ENCODE measurements around the gene SPTSSA. TPM values are rescaled to one million over a fixed set of nuclear protein-coding genes. Genes with fewer than 3 reads are reported as not detected.
"Not testable (repeated sequence)": the region's sequence is repeated elsewhere in the genome, so short reads cannot be mapped to it uniquely, and the experiment has no call there.

Gene SPTSSA, protein sequence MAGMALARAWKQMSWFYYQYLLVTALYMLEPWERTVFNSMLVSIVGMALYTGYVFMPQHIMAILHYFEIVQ
- total RNA-seq (2014; rRNA removed), result 10.7 and 14.6 TPM in 2 replicates
- polyA plus RNA-seq (2012), result 12.1 TPM

GRCh38 chr14:34462132-34462893 is at the start of gene SPTSSA:
TSS of gene SPTSSA (minus strand) at chr14:34462240. CDS start at chr14:34462207, 33 bp downstream.
- peak; percentile 88 for DNase-seq (ENCODE audit: low read depth)

GRCh38 chr14:34507884-34508283 is 45.8 kb upstream of the SPTSSA start:
- no peak for DNase-seq (ENCODE audit: low read depth)

- no peak for DNase-seq (ENCODE audit: low read depth)
Measured at GRCh38 chr14:34507459-34507858, 45.4 kb upstream of the SPTSSA start.

GRCh38 chr14:34505124-34505491 is 43.1 kb upstream of the SPTSSA start:
- not testable (repeated sequence) for DNase-seq (ENCODE audit: low read depth)

- not testable (repeated sequence) for DNase-seq (ENCODE audit: low read depth)
Measured at GRCh38 chr14:34504027-34504426, 42.0 kb upstream of the SPTSSA start.

DNA sequence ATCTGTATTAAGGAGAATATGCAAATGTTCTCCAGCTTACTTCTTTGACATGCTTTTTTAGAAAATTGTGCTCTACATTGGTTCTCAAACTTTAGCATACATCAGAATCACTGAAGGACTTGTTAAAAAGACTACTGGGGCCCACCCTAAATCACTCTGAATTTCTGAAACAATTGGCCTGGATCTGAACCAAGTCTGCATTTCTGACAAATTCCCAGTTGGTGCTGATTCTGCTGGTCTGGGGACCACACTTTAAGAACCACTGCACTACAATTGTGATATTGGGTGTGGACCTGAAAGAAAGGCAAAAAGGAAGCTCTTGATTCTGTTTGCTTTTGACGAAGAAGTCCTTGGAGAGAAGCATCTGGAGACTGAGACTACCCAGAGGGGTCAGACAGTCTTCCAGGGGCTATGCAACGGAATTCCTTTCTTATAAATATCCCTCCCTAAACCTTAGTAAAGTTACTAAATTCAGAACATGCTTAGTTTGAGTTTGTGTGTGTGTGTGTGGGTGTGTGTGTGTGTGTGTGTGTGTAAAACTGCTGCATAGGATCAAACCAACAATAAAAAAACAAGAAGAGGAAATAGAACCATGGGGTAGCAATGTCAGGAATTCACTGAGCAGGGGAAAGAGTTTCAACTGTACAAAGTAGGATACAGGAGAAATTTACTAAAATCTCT is 40.6 kb upstream of the SPTSSA start:
- no peak for DNase-seq (ENCODE audit: low read depth)

GRCh38 chr14:34502001-34502400 is 40.0 kb upstream of the SPTSSA start:
- DNase-seq (ENCODE audit: low read depth), result no peak

DNA sequence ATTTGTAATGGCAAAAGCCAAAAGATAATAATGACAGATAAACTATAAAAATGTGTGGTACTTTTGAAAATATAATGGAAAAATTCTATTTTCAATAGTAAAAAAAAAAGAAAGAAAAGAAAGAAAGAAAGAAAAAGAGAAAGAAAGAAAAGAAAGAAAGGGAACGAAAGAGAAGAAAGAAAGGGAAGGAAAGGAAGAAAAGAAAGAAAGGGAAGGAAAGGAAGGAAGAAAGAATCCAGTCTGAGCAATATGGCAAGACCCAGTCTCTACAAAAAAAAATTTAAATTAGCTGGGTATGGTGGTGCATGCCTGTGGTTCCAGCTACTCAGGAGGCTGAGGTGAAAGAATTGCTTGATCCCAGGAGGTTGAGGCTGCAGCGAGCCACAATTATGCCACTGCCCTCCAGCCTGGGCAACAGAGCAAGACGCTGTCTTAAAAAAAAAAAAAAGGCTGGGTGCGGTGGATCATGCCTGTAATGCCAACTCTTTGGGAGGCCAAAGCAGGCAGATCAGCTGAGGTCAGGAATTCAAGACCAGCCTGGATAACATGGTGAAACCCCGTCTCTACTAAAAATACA is 39.1 kb upstream of the SPTSSA start:
- no peak for DNase-seq (ENCODE audit: low read depth)

DNA sequence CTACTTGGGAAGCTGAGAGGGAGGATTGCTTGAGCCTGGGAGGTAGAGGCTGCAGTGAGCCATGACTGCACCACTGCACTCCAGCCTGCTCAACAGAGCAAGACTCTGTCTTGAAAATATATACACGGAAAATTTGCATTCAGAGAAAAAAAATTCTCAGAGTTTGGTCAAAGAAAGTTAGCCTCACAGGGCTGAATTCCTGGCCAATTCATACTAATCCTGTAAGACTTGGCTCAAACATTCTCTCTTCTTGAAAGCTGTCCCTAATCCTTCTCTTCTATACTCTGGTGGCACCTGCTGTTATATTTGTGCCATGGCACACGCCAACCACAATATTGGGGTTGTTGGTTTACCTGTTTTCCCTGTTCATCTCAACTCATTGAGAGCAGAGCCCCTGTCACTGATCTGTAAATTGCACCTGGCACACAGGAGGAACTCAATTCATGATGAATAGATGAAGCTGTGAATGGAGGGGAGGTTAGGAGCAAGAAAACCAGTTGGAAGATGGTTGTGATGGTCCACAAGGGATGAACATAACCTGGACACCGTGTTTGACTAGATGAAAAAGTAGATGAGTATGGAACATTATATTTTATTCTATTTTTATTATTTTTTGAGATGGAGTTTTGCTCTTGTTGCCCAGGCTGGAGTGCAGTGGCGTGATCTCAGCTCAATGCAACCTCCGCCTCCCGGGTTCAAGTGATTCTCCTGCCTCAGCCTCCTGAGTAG is 36.8 kb upstream of the SPTSSA start:
- DNase-seq (ENCODE audit: low read depth), result peak; percentile 33

GRCh38 chr14:34496679-34497513 is 34.9 kb upstream of the SPTSSA start:
- peak; percentile 99 for DNase-seq (ENCODE audit: low read depth)

DNA sequence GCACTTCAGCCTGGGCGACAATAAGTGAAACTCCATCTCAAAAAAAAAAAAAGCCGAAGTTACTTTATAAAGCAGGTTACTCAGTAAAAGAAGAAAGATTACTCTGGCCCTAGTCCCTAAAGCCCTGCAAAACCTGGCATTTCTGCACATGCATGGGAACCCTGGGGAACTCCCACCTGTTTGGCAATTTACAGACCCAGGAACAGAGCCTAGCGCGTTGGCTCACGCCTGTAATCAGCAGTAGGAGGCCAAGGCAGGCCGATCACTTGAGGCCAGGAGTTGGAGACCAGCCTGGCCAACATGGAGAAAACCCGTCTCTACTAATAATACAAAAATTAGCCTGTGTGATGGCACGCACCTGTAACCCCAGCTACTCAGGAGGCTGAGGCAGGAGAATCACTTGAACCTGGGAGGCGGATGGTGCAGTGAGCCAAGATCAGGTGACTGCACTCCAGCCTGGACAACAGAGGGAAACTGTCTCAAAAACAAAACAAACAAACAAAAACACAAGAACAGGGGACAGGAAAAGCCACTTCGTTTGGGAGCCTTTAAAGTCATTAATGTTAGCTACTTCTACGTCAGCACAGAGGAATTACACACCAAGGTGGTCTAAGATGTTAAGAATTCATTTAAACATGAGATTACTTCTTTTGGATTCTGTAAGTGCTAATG is 34.1 kb upstream of the SPTSSA start:
- DNase-seq (ENCODE audit: low read depth), result no peak

DNA sequence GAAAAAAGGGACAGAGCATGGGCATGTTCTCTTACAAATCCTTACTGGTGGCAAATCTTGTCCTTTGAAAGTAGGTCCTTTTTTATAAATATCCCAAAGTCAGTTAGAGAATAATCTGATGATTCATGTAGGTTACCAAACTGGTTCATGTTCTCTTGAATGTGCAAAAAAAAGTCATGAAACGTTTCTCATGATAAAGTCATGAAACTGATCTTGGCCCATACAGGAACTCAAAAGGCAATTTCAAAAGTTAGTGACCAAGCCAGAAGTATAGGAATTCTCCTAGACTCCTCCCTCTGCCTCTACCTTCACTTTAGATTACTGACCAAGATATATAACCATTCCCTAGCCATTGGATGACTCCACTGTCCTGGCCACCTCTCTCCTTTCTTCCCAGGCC is 27.3 kb upstream of the SPTSSA start:
- DNase-seq (ENCODE audit: low read depth), result peak; percentile 25

DNA sequence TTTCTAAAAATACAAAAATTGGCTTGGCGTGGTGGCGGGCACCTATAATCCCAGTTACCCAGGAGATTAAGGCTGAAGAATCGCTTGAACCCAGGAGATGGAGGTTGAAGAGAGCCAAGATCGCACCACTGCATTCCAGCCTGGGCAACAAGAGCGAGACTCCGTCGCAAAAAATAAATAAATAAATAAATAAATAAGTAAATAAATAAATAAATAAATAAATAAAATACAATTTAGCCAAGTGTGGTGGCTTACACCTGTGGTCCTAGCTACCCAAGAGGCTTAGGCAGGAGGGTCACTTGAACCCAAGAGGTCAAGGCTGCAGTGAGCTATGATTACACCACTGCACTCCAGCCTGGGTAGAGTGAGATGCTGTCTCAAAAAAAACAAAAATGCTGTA is 26.5 kb upstream of the SPTSSA start:
- no peak for DNase-seq (ENCODE audit: low read depth)

- no peak for DNase-seq (ENCODE audit: low read depth)
Measured at GRCh38 chr14:34484726-34485125, 22.7 kb upstream of the SPTSSA start.

DNA sequence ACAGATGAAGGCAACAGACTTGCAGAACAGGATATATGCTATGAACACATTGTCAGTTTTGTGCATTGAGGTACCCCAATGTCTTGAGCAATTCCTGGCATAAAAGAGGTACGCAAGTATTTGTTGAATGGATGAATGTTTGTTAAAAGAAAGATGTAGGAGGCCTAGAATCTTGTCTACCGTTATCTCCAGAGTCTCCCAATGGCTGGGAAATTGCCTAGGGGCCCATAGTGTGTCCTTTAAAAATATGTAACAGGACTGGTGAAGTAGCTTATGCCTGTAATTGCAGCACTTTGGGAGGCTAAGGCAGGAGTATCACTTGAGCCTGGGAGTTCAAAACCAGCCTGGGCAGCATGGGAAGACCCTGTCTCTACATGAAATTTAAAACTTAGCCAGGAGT is 20.4 kb upstream of the SPTSSA start:
- no peak for DNase-seq (ENCODE audit: low read depth)

DNA sequence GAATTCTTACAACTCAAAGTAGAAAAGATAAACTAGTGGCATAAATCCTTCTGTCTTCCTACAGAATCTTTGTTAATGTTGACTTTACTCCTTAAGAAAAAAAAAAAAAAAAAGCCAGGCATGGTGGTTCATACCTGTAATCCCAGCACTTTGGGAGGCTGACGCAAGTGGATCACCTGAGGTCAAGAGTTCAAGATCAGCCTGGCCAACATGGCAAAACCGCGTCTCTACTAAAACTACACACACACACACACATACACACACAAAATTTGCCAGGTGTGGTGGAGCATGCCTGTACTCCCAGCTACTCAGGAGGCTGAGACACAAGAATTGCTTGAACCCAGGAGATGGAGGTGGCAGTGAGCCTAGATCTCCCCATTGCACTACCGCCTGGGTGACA is 17.7 kb upstream of the SPTSSA start:
- DNase-seq (ENCODE audit: low read depth), result no peak

DNA sequence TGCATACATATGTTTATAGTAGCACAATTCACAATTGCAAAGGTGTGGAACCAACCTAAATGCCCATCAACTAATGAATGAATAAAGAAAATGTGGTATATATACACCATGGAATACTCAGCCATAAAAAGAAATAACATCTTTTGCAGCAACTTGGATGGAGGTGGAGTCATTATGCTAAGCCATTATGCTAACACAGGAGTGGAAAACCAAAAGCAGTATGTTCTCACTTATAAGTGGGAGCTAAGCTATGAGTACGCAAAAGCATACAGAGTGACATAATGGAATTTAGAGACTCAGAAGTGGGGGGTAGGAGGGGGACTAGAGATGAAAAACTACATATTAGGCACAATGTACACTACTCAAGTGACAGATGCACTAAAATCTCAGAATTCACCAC is 16.2 kb upstream of the SPTSSA start:
- DNase-seq (ENCODE audit: low read depth), result no peak

- DNase-seq (ENCODE audit: low read depth), result not testable (repeated sequence)
Measured at GRCh38 chr14:34476036-34476435, 14.0 kb upstream of the SPTSSA start.

DNA sequence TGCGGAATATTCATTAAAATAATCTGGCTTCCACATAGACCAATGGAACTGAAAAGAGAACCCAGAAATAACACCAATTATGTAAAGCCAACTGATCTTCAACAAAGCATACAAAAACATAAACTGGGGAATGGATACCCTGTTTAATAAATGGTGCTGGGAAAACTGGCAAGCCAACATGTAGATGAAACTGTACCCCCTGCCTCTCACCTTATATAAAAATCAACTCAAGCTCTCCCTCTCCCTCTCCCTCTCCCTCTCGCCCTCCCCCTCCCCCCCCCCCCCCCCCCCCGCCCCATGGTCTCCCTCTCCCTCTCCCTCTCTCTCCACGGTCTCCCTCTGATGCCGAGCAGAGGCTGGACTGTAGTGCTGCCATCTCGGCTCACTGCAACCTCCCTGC is 13.1 kb upstream of the SPTSSA start:
- no peak for DNase-seq (ENCODE audit: low read depth)

DNA sequence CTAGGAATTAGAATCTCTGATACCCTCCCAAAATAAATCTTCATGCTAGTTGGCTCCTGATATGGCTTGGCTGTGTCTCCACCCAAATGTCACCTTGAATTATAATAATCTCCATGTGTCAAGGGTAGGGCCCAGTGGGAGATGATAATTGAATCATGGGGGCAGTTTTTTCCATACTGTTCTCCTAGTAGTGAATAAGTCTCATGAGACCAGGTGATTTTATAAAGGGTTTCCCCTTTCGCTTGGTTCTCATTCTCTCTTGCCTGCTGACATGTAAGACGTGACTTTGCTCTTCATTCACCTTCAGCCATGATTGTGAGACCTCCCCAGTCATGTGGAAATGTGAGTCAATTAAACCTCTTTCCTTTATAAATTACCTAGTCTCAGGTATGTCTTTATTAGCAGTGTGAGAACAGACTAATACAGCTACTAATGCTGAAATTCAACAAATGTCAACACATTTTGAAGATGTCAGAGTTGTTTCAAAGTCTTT is 12.2 kb upstream of the SPTSSA start:
- no peak for DNase-seq (ENCODE audit: low read depth)
